AG10803 (cell line): Measurements from ENCODE around the gene SPNS2.

Experiments
- DNase-seq: peaks from one replicate; pipeline ENCODE4 v3.0.0; 2010; ENCODE audit warnings: low read depth
- H3K4me3 ChIP-seq: 2 replicates; pipeline ENCODE4 v1.5.1; 2011; ENCODE audit warnings: mild to moderate bottlenecking, low read length, control low read depth
- CTCF ChIP-seq: conservative IDR thresholded peaks from 2 replicates; pipeline ENCODE4 v1.5.1; 2011; ENCODE audit warnings: mild to moderate bottlenecking, low read length, control low read depth, inconsistent platforms

Gene SPNS2

GRCh38 chr17:4559139-4559791 lies 60.6 kb downstream of the SPNS2 start:
- DNase-seq: no peak

GRCh38 chr17:4559966-4560365 lies 61.3 kb downstream of the SPNS2 start:
- H3K4me3 ChIP-seq: no peak overlapping the region
- no peak for TF ChIP-seq CTCF
- no peak for DNase-seq

More at GRCh38 chr17:4559139-4559791, 60.6 kb downstream of the SPNS2 start:
- TF ChIP-seq CTCF: no peak
- no peak overlapping the region for H3K4me3 ChIP-seq

GRCh38 chr17:4560421-4560820 lies 61.7 kb downstream of the SPNS2 start, which contains the start of gene GGT6:
Gene GGT6, minus strand, starts transcription at chr17:4560577. Its CDS starts 56 bp downstream, at chr17:4560521.
- no peak for DNase-seq
- no peak within 1 kb of the TSS for H3K4me3 ChIP-seq
- TF ChIP-seq CTCF: no peak

- no peak for TF ChIP-seq CTCF
- peak; percentile 20 for DNase-seq
Measured at GRCh38 chr17:4560837-4561256, 62.2 kb downstream of the SPNS2 start.

GRCh38 chr17:4562015-4562969 lies 63.6 kb downstream of the SPNS2 start:
- TF ChIP-seq CTCF: no peak
- peak; percentile 32 for DNase-seq
- no peak overlapping the region for H3K4me3 ChIP-seq

More at GRCh38 chr17:4560837-4561256, 62.2 kb downstream of the SPNS2 start:
- H3K4me3 ChIP-seq: no peak overlapping the region

GRCh38 chr17:4565209-4566141 lies 66.8 kb downstream of the SPNS2 start:
- peak; percentile 89 for TF ChIP-seq CTCF
- DNase-seq: peak; percentile 73
- no peak overlapping the region for H3K4me3 ChIP-seq
